GM13976 (cell line): ENCODE data around the gene CTIF.

Experiments
- DNase-seq: peaks from one replicate; pipeline ENCODE4 v3.0.0; 2012; ENCODE audit warnings: low spot score
- in situ Hi-C: fragments of 300-500 bp; cut with MboI; formaldehyde crosslinking; loops from one replicate; pipeline ENCODE4 v1.12.0; 2022; ENCODE audit warnings: low sequenced_read_pairs, mixed read lengths, inconsistent platforms; ENCODE audit not compliant: unreplicated experiment
- TF ChIP-seq, protein P1 (sequence below): IDR thresholded peaks from 2 replicates; pipeline ENCODE4 v1.5.1; 2012; ENCODE audit warnings: borderline replicate concordance, mild to moderate bottlenecking; ENCODE audit not compliant: insufficient read depth; ENCODE audit errors: extremely low read depth, missing control alignments, control extremely low read depth

CTIF gene

GRCh38 chr18:48595703-48596218, 56.9 kb downstream of the CTIF start:
- no peak for DNase-seq
- TF ChIP-seq, protein P1, sequence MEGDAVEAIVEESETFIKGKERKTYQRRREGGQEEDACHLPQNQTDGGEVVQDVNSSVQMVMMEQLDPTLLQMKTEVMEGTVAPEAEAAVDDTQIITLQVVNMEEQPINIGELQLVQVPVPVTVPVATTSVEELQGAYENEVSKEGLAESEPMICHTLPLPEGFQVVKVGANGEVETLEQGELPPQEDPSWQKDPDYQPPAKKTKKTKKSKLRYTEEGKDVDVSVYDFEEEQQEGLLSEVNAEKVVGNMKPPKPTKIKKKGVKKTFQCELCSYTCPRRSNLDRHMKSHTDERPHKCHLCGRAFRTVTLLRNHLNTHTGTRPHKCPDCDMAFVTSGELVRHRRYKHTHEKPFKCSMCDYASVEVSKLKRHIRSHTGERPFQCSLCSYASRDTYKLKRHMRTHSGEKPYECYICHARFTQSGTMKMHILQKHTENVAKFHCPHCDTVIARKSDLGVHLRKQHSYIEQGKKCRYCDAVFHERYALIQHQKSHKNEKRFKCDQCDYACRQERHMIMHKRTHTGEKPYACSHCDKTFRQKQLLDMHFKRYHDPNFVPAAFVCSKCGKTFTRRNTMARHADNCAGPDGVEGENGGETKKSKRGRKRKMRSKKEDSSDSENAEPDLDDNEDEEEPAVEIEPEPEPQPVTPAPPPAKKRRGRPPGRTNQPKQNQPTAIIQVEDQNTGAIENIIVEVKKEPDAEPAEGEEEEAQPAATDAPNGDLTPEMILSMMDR: no peak
- in situ Hi-C loops: no loop called here

DNA sequence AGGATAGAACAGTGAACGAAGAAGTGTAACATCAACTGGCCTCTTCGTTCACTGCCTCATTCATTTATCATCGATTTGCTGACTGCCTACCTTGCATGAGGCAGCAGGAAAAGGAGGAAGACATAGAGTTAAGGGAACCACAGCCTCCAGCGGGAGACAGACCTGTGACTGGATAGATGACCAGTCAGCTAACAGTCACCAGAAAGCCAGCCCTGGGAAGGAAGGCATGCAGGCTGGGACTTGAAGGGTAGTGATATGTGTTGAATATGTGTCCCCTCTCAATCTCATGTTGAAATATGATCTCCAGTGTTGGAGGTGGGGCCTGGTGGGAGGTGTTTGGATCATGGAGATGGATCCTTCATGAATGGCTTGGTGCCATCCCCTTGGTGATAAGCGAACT, 58.3 kb downstream of the CTIF start:
- DNase-seq: no peak
- TF ChIP-seq, protein P1: no peak
- in situ Hi-C loops: no loop called here

DNA sequence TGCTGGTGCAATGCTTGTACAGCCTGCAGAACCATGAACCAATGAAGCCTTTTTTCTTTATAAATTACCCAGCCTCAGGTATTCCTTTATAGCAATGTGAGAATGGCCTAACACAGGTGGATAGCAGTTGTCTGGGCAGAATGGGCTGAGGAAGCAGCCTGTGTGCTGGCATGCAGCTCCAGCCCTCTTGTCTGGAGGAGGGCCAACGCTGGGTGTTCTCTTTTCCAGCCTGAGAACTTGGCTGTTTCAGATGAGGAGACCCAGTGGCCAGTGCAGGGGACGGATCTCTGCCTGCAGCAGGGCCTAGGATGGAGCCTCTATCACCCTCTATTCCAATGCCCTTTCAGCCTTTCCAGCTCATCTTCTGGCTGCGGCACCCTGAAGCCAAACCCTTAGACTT, 58.8 kb downstream of the CTIF start:
- no peak for DNase-seq
- TF ChIP-seq, protein P1: no peak
- in situ Hi-C loops: no loop called here

DNA sequence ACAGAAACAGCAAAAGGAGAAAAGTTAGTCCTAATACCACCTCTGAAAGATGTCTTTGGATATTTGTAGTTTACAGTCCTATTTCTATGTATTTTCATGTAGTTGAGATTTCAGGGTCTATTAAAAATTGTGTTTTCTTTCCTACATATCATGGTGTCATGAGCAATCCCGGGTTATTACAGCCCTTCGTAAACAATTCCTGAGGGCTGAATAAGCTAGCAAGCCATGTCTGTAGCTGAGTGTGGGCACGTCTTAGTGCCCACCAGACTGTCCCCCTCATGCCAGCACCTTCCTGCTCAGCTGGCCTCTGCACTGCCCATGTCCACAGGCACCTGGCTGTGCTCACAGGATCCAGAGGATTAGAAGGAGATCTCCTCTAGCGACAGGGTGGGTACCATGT, 60.6 kb downstream of the CTIF start:
- in situ Hi-C loops: no loop called here
- no peak for DNase-seq
- TF ChIP-seq, protein P1: no peak

DNA sequence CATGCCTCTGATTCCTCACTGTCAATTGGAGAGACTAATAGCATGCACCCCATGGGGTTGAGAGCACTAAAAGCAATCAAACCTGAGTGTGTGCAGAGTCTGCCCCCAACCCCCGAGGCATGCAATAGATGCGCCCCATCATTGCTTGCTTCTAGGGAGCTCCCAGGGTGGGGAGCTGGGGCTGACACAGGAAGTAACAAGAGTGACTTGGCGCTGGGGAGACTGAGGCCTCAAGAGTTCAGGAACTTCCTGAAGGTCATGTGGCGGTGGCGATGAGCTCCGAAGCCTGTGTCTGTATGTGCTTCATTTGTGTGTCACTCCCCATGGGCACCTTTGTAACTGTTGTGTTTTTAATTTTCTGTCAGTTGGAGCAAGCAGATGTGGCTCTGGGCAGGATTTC, 61.2 kb downstream of the CTIF start:
- in situ Hi-C loops: no loop called here
- TF ChIP-seq, protein P1: no peak
- no peak for DNase-seq

- no peak for DNase-seq
- TF ChIP-seq, protein P1: no peak
- in situ Hi-C loops: no loop called here
These were observed 61.7 kb downstream of the CTIF start for GRCh38 chr18:48600456-48601090.

- in situ Hi-C loops: no loop called here
- TF ChIP-seq, protein P1: no peak
- no peak for DNase-seq
These were observed 62.5 kb downstream of the CTIF start for GRCh38 chr18:48601343-48601742.
